Sigmoid colon (tissue), 7 donors: ENCODE measurements around the gene DNAL1. TPM values are rescaled to one million over a fixed set of nuclear protein-coding genes. Genes with fewer than 3 reads are reported as not detected.

Experiments used
- DNase-seq: peaks from one replicate; pipeline ENCODE4 v3.0.0-alpha.2; 2019
- H3K27ac ChIP-seq, 4 donors: fragments of 200-600 bp; sonication (generic); one replicate each; pipeline ENCODE4 v1.5.1; 2016 to 2019; ENCODE audit warnings: mild to moderate bottlenecking in 1 of 4
- H3K27me3 ChIP-seq, 3 donors: fragments of 200-600 bp; sonication (generic); one replicate each; pipeline ENCODE4 v1.5.1; 2019; ENCODE audit warnings: mild to moderate bottlenecking in 1 of 3
- H3K36me3 ChIP-seq, 4 donors: fragments of 200-600 bp; sonication (generic); one replicate each; pipeline ENCODE4 v1.5.1; 2016 to 2019
- H3K4me1 ChIP-seq, 4 donors: fragments of 200-600 bp; sonication (generic); one replicate each; pipeline ENCODE4 v1.5.1; 2017 to 2019
- H3K4me3 ChIP-seq, 4 donors: fragments of 200-600 bp; sonication (generic); one replicate each; pipeline ENCODE4 v1.5.1; 2017 to 2019; ENCODE audit warnings: mild to moderate bottlenecking in 2 of 4, moderate library complexity in 1 of 4
- H3K9me3 ChIP-seq, 4 donors: fragments of 200-600 bp in 3 of 4; sonication (generic) in 3 of 4; one replicate each; pipeline versions ENCODE4 v1.5.1 to v1.6.1; 2013 to 2019
- CTCF ChIP-seq, 4 experiments: fragments of 450-650 bp in 3 of 4; fragments of 200-600 bp in 1 of 4; IDR thresholded peaks; one replicate each; pipeline ENCODE4 v1.5.1; 2016 to 2019; ENCODE audit warnings: antibody characterized with exemption in 4 of 4, mild to moderate bottlenecking in 3 of 4, moderate library complexity in 2 of 4
- EP300 ChIP-seq, 4 donors: sonication (generic); formaldehyde crosslinking; IDR thresholded peaks; one replicate each; pipeline ENCODE4 v1.6.1; 2017; ENCODE audit warnings: antibody characterized with exemption in 4 of 4
- POLR2A ChIP-seq, 2 donors: fragments of 450-650 bp; IDR thresholded peaks; one replicate each; pipeline ENCODE4 v1.6.1; 2016; ENCODE audit warnings: antibody characterized with exemption in 2 of 2, mild to moderate bottlenecking in 2 of 2, moderate library complexity in 2 of 2
- POLR2AphosphoS5 ChIP-seq, 4 donors: sonication (generic); formaldehyde crosslinking; IDR thresholded peaks; one replicate each; pipeline ENCODE4 v1.6.1; 2017; ENCODE audit warnings: antibody characterized with exemption in 4 of 4
- WGBS, 2 donors: extraction: QIAGEN DNeasy Blood & Tissue Kit; methylation state at CpG; one replicate each; pipeline ENCODE4 v1.1.7; 2013; 5-methylcytosine and 5-hydroxymethylcytosine counted together
- intact Hi-C: fragments of 100-400 bp; cut with DNase I; formaldehyde crosslinking; loops from one replicate; pipeline ENCODE4 v1.15.1; 2023
- polyA plus RNA-seq, 3 donors: library from polyadenylated mRNA; stranded (reverse); fragments of 200-250 nt; gene quantifications; one replicate each; pipeline ENCODE4 v1.2.3, GENCODE V29; 2013
- total RNA-seq, 4 donors: library from RNA; depleted of rRNA; stranded (reverse); fragments of >200 nt; gene quantifications; one replicate each; pipeline ENCODE4 v1.1.0, GENCODE V29; 2016
- donor health status: healthy with polysubstance abuse.
- donor health status: Bipolar disorder and iron deficiency.
- donor health status: healthy.

DNAL1 gene
- total and polyA plus RNA-seq, 7 donors = 4.6 to 20.0 (median 6.9) TPM

DNA sequence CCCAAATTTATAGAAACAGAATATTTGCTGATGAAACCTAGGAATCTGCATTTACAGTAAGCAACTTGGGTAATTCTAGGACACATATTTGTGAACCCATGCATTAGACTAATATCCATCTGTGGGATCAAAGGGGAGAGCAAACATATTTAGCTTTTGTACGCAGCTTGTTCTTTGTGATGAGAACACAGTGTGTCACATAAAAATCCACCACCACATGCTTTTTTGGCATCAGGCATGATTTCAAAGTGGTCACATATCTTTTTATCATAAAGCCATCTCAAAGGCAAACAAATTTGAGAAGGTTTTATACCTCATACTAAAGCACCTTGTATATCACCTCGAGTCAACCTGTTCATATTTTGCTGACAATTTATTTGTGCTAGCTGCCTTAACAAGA lies 15.7 kb downstream of the DNAL1 start:
- WGBS, 2 donors = 61 to 86% methylated on average over 2 of the region's 2 CpGs
- Histone ChIP-seq H3K36me3 (peaks cover 0 to 43% (median 0%) of the 10 kb centered on the region in 4 donors), H3K4me1 (no peaks in the 10 kb centered on the region), H3K4me3 (no peak overlapping the region), H3K27ac (no peak overlapping the region), H3K9me3 (no peaks in the 10 kb centered on the region), H3K27me3 (no peaks in the 10 kb centered on the region)
- intact Hi-C loops = no loop called here
- TF ChIP-seq EP300 (IDR thresholded peaks at IDR 0.05) = no peak
- TF ChIP-seq POLR2A (IDR thresholded peaks at IDR 0.05) = no peak
- no peak for TF ChIP-seq POLR2AphosphoS5 (IDR thresholded peaks at IDR 0.05)
- TF ChIP-seq CTCF (IDR thresholded peaks at IDR 0.05) = no peak
- DNase-seq = no peak

DNA sequence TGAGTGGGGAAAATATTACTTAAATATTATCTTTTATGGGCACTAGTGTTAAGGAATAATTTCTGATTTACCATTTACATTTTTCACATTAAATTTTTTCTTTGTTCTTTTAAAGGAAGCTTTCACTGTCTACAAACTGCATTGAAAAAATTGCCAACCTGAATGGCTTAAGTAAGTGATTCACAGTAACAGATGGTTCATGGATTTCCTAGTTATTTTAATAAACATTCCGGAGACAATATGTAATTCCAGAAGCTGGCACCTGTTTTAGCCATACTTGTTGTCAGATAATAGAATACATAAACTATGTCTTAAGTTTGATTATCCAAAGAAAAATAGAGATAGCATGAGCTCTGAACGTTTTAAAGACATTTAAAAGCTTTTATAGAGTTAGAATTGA lies 17.1 kb downstream of the DNAL1 start:
- H3K4me1 ChIP-seq = no peaks in the 10 kb centered on the region
- peaks cover 0 to 43% (median 0%) of the 10 kb centered on the region in 4 donors for H3K36me3 ChIP-seq

GRCh38 chr14:73662487-73662943 lies 17.7 kb downstream of the DNAL1 start:
- Histone ChIP-seq H3K4me3 (no peak overlapping the region), H3K27me3 (no peaks in the 10 kb centered on the region), H3K9me3 (no peaks in the 10 kb centered on the region), H3K4me1 (no peaks in the 10 kb centered on the region), H3K36me3 (peaks cover 0 to 42% (median 0%) of the 10 kb centered on the region in 4 donors), H3K27ac (peak overlapping the region in 1 of 4 donors; percentile 30)
- TF ChIP-seq POLR2AphosphoS5 (IDR thresholded peaks at IDR 0.05) = peak in 2 of 4 donors; percentile 7 to 15
- peak in 1 of 4 experiments; percentile 17 for TF ChIP-seq CTCF (IDR thresholded peaks at IDR 0.05)
- no peak for TF ChIP-seq POLR2A (IDR thresholded peaks at IDR 0.05)
- TF ChIP-seq EP300 (IDR thresholded peaks at IDR 0.05) = no peak
- 89% methylated on average over 1 of the region's 1 CpG for WGBS, 2 donors
- intact Hi-C loops = no loop called here
- no peak for DNase-seq

More for the DNA sequence above, 17.1 kb downstream of the DNAL1 start:
- no peaks in the 10 kb centered on the region for H3K9me3 ChIP-seq
- WGBS, 2 donors = 78 to 88% methylated on average over 2 of the region's 2 CpGs
- H3K27me3 ChIP-seq = no peaks in the 10 kb centered on the region
- intact Hi-C loops = no loop called here
- no peak overlapping the region for H3K4me3 ChIP-seq
- peak overlapping the region in 1 of 4 donors; percentile 30 for H3K27ac ChIP-seq
- TF ChIP-seq EP300 (IDR thresholded peaks at IDR 0.05) = no peak
- no peak for TF ChIP-seq POLR2AphosphoS5 (IDR thresholded peaks at IDR 0.05)
- no peak for TF ChIP-seq POLR2A (IDR thresholded peaks at IDR 0.05)
- TF ChIP-seq CTCF (IDR thresholded peaks at IDR 0.05) = no peak
- DNase-seq = no peak

GRCh38 chr14:73663548-73664212 lies 18.9 kb downstream of the DNAL1 start:
- no peak overlapping the region for H3K4me3 ChIP-seq
- peaks cover 0 to 35% (median 0%) of the 10 kb centered on the region in 4 donors for H3K36me3 ChIP-seq
- no peak overlapping the region for H3K27ac ChIP-seq
- no peak for DNase-seq
- H3K27me3 ChIP-seq = no peaks in the 10 kb centered on the region
- intact Hi-C loops = no loop called here
- no peaks in the 10 kb centered on the region for H3K4me1 ChIP-seq
- TF ChIP-seq POLR2AphosphoS5 (IDR thresholded peaks at IDR 0.05) (no peak), EP300 (IDR thresholded peaks at IDR 0.05) (no peak), POLR2A (IDR thresholded peaks at IDR 0.05) (no peak), CTCF (IDR thresholded peaks at IDR 0.05) (no peak)
- no peaks in the 10 kb centered on the region for H3K9me3 ChIP-seq
